ENCODE data around the gene SMIM12.

Gene SMIM12

GRCh38 chr1:34889705-34890104 is 30.2 kb upstream of the SMIM12 start:
- TF ChIP-seq CTCF (IDR thresholded peaks at IDR 0.05; ENCODE audit: low read depth, low read length), result no peak
- no peak for DNase-seq (ENCODE audit: extremely low read depth, low read depth)

DNA sequence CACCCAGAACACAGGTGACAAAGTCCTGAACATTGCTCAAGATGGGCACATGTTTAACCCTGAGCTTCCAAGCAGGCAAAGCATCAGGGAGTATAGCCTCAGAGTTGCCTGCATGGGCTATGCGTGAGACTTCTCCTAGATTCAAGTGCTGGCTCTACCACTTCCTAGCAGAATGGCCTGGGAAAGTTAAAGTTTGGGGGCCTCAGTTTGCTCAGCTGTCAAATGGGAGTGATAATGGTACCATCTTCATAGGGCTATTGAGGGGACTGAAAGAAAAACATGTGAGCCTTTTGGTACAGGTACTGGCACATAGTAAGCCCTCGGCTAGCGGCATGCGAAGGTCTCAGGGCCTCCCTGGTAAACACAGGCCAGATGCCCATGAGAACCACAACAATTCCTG is 28.0 kb upstream of the SMIM12 start:
- no peak for DNase-seq (ENCODE audit: extremely low read depth, low read depth)
- TF ChIP-seq CTCF (IDR thresholded peaks at IDR 0.05; ENCODE audit: low read depth, low read length), result no peak

DNA sequence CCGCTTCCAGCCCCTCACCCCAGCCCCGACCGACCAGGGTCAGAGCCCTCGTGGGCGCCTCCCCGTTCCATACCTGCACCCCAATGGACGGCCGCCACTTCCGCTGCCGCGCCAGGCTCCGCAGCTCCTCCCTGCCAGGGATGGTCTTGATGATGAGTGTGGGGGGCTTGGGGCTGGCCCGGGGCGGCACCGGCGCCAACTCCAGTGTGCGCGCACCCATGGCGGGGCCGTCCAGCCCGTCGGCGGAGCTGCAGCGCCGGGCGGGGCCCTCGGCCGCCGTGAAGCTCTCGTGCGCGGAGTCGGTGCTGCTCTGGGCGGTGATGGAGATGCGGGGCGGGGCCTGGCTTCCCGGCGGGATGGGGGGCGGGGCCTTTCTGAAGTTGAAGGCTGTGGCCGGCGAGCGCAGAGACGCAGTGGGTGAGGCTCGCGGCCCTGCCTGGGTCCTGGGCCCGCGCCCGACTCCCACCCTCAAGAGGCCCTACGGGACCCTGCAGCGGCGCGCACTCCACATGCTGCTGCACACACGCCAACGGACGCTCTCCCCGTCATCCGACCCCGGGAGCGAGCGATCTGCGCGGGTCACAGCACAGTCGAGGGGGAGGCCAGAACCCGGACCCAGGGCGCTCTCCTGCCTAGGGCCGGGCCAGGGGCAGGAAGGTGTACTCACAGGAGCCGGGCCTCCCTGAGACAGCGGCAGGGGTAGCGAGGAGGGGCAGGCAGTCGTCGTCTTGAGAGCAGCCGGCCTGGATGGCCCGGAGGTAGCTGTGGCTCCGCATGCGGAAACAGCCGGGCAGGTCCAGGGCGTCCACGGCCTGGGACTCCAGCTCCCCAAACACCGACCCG is 26.1 kb upstream of the SMIM12 start:
- DNase-seq (ENCODE audit: extremely low read depth, low read depth), result no peak
- no peak for TF ChIP-seq CTCF (IDR thresholded peaks at IDR 0.05; ENCODE audit: low read depth, low read length)

DNA sequence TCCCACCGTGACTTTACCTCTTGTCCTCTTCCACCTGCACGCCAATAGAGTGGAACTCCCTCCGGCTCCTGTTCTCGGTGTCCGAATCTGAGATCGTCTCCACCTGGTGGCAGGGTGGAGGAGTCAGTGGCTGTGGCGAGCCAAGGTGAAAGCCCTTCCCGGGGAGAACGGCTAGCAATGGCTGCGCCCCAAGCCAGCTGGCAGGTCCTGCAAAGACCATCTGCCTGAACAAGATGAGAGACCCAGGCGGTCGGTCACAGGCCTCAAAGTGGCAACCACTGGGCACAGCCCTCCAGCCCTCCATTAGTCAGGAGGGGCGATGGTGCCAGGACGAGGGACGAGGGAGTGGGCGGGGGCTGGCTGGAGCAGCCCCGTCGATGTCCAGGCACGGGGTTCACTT is 25.4 kb upstream of the SMIM12 start:
- no peak for DNase-seq (ENCODE audit: extremely low read depth, low read depth)
- no peak for TF ChIP-seq CTCF (IDR thresholded peaks at IDR 0.05; ENCODE audit: low read depth, low read length)

- no peak for DNase-seq (ENCODE audit: extremely low read depth, low read depth)
- no peak for TF ChIP-seq CTCF (IDR thresholded peaks at IDR 0.05; ENCODE audit: low read depth, low read length)
Observed at GRCh38 chr1:34884536-34884935, 25.0 kb upstream of the SMIM12 start.

- TF ChIP-seq CTCF (IDR thresholded peaks at IDR 0.05; ENCODE audit: low read depth, low read length), result no peak
- no peak for DNase-seq (ENCODE audit: extremely low read depth, low read depth)
Observed at GRCh38 chr1:34879230-34879629, 19.7 kb upstream of the SMIM12 start.

DNA sequence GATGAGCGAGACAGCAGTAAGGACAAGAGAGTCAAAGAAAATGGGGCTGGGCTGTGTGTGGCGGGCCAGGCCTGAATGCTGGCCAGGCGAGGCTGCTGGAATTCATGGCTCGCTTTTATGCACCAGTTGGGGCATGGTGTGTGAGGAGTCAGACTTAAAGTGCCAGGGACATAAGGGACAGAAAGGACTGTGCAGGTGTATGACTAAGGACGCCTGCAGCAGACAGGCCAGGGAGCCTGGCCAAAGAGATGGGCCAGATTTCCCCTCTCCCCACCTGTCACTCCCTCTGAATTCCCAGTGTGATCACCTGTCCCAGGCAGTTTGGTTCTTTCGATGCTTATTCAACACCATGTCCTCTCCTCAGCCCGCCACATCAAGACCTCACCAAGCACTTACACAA is 16.9 kb upstream of the SMIM12 start:
- DNase-seq (ENCODE audit: extremely low read depth, low read depth), result no peak
- no peak for TF ChIP-seq CTCF (IDR thresholded peaks at IDR 0.05; ENCODE audit: low read depth, low read length)
